PC-9 (cell line): ENCODE data around the gene IMPG2.

Experiments
- EZH2 ChIP-seq: fragments of 200-600 bp; sonication (generic); IDR thresholded peaks from 2 replicates; pipeline ENCODE4 v1.8.0; 2017; ENCODE audit warnings: antibody characterized with exemption, low read depth
- TF ChIP-seq, protein P1 (sequence below): fragments of 200-600 bp; sonication (generic); conservative IDR thresholded peaks from 2 replicates; pipeline ENCODE4 v1.6.1; 2017; ENCODE audit warnings: mixed run types, antibody characterized with exemption, mild to moderate bottlenecking, moderate library complexity

DNA sequence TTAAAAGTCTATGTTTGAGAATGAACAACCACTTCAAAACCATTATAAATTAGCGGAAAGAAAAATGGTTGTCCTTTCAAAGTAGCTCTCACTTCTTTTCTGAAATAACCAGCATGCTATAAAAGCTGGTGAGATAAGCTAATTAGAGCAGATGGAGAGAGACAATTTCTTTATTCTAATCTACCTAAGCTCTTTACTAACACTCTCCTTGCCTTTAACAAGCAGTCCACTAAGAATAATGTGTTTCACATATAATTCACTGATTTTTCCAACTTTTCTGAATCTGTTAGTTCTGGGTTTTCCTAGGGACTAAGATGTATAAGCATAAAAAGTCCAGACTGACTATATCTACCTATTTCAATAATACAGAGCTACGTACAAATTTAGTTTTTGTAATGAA, at the start of gene IMPG2:
- TF ChIP-seq, protein P1, sequence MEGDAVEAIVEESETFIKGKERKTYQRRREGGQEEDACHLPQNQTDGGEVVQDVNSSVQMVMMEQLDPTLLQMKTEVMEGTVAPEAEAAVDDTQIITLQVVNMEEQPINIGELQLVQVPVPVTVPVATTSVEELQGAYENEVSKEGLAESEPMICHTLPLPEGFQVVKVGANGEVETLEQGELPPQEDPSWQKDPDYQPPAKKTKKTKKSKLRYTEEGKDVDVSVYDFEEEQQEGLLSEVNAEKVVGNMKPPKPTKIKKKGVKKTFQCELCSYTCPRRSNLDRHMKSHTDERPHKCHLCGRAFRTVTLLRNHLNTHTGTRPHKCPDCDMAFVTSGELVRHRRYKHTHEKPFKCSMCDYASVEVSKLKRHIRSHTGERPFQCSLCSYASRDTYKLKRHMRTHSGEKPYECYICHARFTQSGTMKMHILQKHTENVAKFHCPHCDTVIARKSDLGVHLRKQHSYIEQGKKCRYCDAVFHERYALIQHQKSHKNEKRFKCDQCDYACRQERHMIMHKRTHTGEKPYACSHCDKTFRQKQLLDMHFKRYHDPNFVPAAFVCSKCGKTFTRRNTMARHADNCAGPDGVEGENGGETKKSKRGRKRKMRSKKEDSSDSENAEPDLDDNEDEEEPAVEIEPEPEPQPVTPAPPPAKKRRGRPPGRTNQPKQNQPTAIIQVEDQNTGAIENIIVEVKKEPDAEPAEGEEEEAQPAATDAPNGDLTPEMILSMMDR, result no peak
- TF ChIP-seq EZH2, result no peak
